Astrocyte (in vitro differentiated cells and primary cell): ENCODE data around the gene DOK6. TPM values are rescaled to one million over a fixed set of nuclear protein-coding genes. Genes with fewer than 3 reads are reported as not detected.

Experiments used
- DNase-seq: peaks from one replicate; pipeline ENCODE4 v3.0.0-alpha.2; 2010; ENCODE audit warnings: low read depth
- FAIRE-seq: peaks from 2 replicates; lab custom pipeline; 2011; peaks lifted over from hg19 to GRCh38; lab: Jason Lieb, UNC
- H2AFZ ChIP-seq: 2 replicates; pipeline ENCODE4 v1.6.0; 2012; ENCODE audit warnings: low read depth, low read length, inconsistent platforms
- H3K27ac ChIP-seq: 2 replicates; pipeline ENCODE4 v1.5.1; 2011; ENCODE audit warnings: low read depth, low read length, inconsistent platforms
- H3K27me3 ChIP-seq: 2 replicates; pipeline ENCODE4 v1.6.0; 2011; ENCODE audit warnings: low read length, inconsistent platforms; ENCODE audit not compliant: insufficient read depth
- H3K36me3 ChIP-seq: 2 replicates; pipeline ENCODE4 v1.5.1; 2011; ENCODE audit warnings: low read length, inconsistent platforms; ENCODE audit not compliant: insufficient read depth
- H3K4me1 ChIP-seq: 2 replicates; pipeline ENCODE4 v1.5.1; 2011; ENCODE audit warnings: low read length, inconsistent platforms; ENCODE audit not compliant: insufficient read depth
- H3K4me2 ChIP-seq: 2 replicates; pipeline ENCODE4 v1.6.0; 2012; ENCODE audit warnings: low read length, inconsistent platforms
- H3K4me3 ChIP-seq: 2 replicates; pipeline ENCODE4 v1.5.1; 2011; ENCODE audit warnings: low read depth, mild to moderate bottlenecking, low read length, inconsistent platforms; ENCODE audit not compliant: insufficient read depth
- H3K79me2 ChIP-seq: 2 replicates; pipeline ENCODE4 v1.6.0; 2012; ENCODE audit warnings: mild to moderate bottlenecking, low read length, inconsistent platforms; ENCODE audit not compliant: insufficient read depth
- H3K9ac ChIP-seq: 2 replicates; pipeline ENCODE4 v1.6.0; 2012; ENCODE audit warnings: mild to moderate bottlenecking, low read length, inconsistent platforms
- H3K9me3 ChIP-seq: 2 replicates; pipeline ENCODE4 v1.5.1; 2012; ENCODE audit warnings: low read depth, mild to moderate bottlenecking, low read length, inconsistent platforms; ENCODE audit not compliant: insufficient read depth
- H4K20me1 ChIP-seq: 2 replicates; pipeline ENCODE4 v1.6.0; 2012; ENCODE audit warnings: low read length, inconsistent platforms; ENCODE audit not compliant: insufficient read depth
- H3K27ac Mint-ChIP-seq: one replicate; pipeline ENCODE4 v1.8.0; 2021; ENCODE audit warnings: mild to moderate bottlenecking, mixed read lengths; ENCODE audit not compliant: unreplicated experiment
- H3K27me3 Mint-ChIP-seq: one replicate; pipeline ENCODE4 v1.8.0; 2021; ENCODE audit warnings: low read depth, mixed read lengths; ENCODE audit not compliant: unreplicated experiment
- H3K36me3 Mint-ChIP-seq: one replicate; pipeline ENCODE4 v1.8.0; 2021; ENCODE audit warnings: low read depth, mixed read lengths; ENCODE audit not compliant: unreplicated experiment
- H3K4me1 Mint-ChIP-seq: one replicate; pipeline ENCODE4 v1.8.0; 2021; ENCODE audit warnings: low read depth, mixed read lengths; ENCODE audit not compliant: unreplicated experiment
- H3K4me3 Mint-ChIP-seq: one replicate; pipeline ENCODE4 v1.8.0; 2021; ENCODE audit warnings: mild to moderate bottlenecking, moderate library complexity, mixed read lengths; ENCODE audit not compliant: unreplicated experiment
- H3K9me3 Mint-ChIP-seq: one replicate; pipeline ENCODE4 v1.8.0; 2021; ENCODE audit warnings: mild to moderate bottlenecking, mixed read lengths; ENCODE audit not compliant: unreplicated experiment
- EZH2 ChIP-seq: IDR thresholded peaks from 2 replicates; pipeline ENCODE4 v1.6.1; 2012; ENCODE audit warnings: mild to moderate bottlenecking, low read length, inconsistent platforms; ENCODE audit not compliant: insufficient read depth
- total RNA-seq: library from RNA; stranded (reverse); gene quantifications from 2 replicates; pipeline ENCODE4 v1.2.1, GENCODE V29; 2021
- TF ChIP-seq, protein P1 (sequence below): IDR thresholded peaks from 2 replicates; pipeline ENCODE4 v1.5.1; 2011; ENCODE audit warnings: low read depth, mild to moderate bottlenecking, inconsistent platforms, low read length, moderate library complexity; ENCODE audit not compliant: insufficient read depth

Gene DOK6
- total RNA-seq, 1 donor from 2014 or later = 2.9 TPM

GRCh38 chr18:69402533-69402989 lies 1.9 kb downstream of the DOK6 start:
- peaks cover 4% of the 10 kb centered on the region for H3K4me1 Mint-ChIP-seq
- FAIRE-seq (no peak), DNase-seq (no peak)
- Histone ChIP-seq H3K4me3 (peak overlapping the region; percentile 40), H3K36me3 (no peaks in the 10 kb centered on the region), H3K27me3 (peaks cover 16% of the 10 kb centered on the region), H3K9me3 (no peaks in the 10 kb centered on the region), H2AFZ (peak overlapping the region; percentile 88), H3K4me2 (peak overlapping the region; percentile 97), H3K9ac (no peak overlapping the region), H3K27ac (no peak overlapping the region), H3K4me1 (peaks cover 5% of the 10 kb centered on the region), H3K79me2 (no peaks in the 10 kb centered on the region), H4K20me1 (no peaks in the 10 kb centered on the region)
- TF ChIP-seq EZH2 = peak; percentile 32
- TF ChIP-seq, protein P1, sequence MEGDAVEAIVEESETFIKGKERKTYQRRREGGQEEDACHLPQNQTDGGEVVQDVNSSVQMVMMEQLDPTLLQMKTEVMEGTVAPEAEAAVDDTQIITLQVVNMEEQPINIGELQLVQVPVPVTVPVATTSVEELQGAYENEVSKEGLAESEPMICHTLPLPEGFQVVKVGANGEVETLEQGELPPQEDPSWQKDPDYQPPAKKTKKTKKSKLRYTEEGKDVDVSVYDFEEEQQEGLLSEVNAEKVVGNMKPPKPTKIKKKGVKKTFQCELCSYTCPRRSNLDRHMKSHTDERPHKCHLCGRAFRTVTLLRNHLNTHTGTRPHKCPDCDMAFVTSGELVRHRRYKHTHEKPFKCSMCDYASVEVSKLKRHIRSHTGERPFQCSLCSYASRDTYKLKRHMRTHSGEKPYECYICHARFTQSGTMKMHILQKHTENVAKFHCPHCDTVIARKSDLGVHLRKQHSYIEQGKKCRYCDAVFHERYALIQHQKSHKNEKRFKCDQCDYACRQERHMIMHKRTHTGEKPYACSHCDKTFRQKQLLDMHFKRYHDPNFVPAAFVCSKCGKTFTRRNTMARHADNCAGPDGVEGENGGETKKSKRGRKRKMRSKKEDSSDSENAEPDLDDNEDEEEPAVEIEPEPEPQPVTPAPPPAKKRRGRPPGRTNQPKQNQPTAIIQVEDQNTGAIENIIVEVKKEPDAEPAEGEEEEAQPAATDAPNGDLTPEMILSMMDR = no peak
- H3K27me3 Mint-ChIP-seq = peaks cover 26% of the 10 kb centered on the region
- H3K36me3 Mint-ChIP-seq = peaks cover 3% of the 10 kb centered on the region
- H3K27ac Mint-ChIP-seq = no peak overlapping the region
- H3K9me3 Mint-ChIP-seq = no peaks in the 10 kb centered on the region
- H3K4me3 Mint-ChIP-seq = peak overlapping the region; percentile 85

GRCh38 chr18:69408522-69408921 lies 7.8 kb downstream of the DOK6 start:
- H3K27ac ChIP-seq = no peak overlapping the region
- Mint-ChIP-seq H3K27ac (no peak overlapping the region), H3K9me3 (no peaks in the 10 kb centered on the region), H3K27me3 (peaks cover 9% of the 10 kb centered on the region), H3K36me3 (no peaks in the 10 kb centered on the region), H3K4me3 (no peak overlapping the region), H3K4me1 (no peaks in the 10 kb centered on the region)
- H2AFZ ChIP-seq = no peak overlapping the region
- H3K36me3 ChIP-seq = no peaks in the 10 kb centered on the region
- no peak overlapping the region for H3K4me2 ChIP-seq
- H4K20me1 ChIP-seq = no peaks in the 10 kb centered on the region
- TF ChIP-seq, protein P1 = no peak
- TF ChIP-seq EZH2 = no peak
- FAIRE-seq (no peak), DNase-seq (no peak)
- H3K9ac ChIP-seq = no peak overlapping the region
- no peaks in the 10 kb centered on the region for H3K27me3 ChIP-seq
- H3K4me3 ChIP-seq = no peak overlapping the region
- no peaks in the 10 kb centered on the region for H3K9me3 ChIP-seq
- no peaks in the 10 kb centered on the region for H3K79me2 ChIP-seq
- no peaks in the 10 kb centered on the region for H3K4me1 ChIP-seq

DNA sequence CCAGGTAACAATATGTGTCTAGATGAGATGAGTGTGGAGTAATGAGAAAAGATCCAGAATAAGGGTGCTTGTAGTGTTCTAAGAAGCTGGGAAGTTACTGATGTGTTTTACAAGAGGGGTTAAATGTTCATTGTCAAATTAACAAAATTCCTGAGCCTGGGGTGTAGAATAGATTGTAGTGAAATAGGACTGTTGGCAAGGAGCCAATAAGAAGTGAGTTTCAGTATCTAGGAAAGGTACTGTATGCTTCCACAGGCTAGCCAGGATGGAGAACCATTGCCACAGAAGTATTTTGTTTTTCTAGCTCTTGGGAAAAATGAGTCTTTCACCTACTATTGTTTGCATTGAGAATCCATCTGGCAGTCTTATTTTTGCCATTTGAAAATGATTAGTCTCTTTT lies 10.5 kb downstream of the DOK6 start:
- Histone ChIP-seq H3K4me2 (no peak overlapping the region), H3K36me3 (no peaks in the 10 kb centered on the region), H3K9me3 (no peaks in the 10 kb centered on the region), H3K4me3 (no peak overlapping the region), H3K4me1 (no peaks in the 10 kb centered on the region), H3K27ac (no peak overlapping the region), H3K79me2 (no peaks in the 10 kb centered on the region), H2AFZ (no peak overlapping the region), H4K20me1 (no peaks in the 10 kb centered on the region), H3K27me3 (no peaks in the 10 kb centered on the region), H3K9ac (no peak overlapping the region)
- Mint-ChIP-seq H3K27me3 (no peaks in the 10 kb centered on the region), H3K27ac (no peak overlapping the region), H3K4me3 (no peak overlapping the region), H3K9me3 (no peaks in the 10 kb centered on the region), H3K36me3 (no peaks in the 10 kb centered on the region), H3K4me1 (no peaks in the 10 kb centered on the region)
- no peak for DNase-seq
- TF ChIP-seq EZH2 = no peak
- TF ChIP-seq, protein P1 = no peak
- FAIRE-seq = no peak
